SIG-M5 (cell line): ENCODE results near the gene FXYD2.

Experiments
- DNase-seq: peaks from one replicate; lab custom pipeline; 2025; lab: John Stamatoyannopoulos, UW

FXYD2 gene

GRCh38 chr11:117857734-117858414 is 33.3 kb upstream of the FXYD2 start:
- no peak for DNase-seq

DNA sequence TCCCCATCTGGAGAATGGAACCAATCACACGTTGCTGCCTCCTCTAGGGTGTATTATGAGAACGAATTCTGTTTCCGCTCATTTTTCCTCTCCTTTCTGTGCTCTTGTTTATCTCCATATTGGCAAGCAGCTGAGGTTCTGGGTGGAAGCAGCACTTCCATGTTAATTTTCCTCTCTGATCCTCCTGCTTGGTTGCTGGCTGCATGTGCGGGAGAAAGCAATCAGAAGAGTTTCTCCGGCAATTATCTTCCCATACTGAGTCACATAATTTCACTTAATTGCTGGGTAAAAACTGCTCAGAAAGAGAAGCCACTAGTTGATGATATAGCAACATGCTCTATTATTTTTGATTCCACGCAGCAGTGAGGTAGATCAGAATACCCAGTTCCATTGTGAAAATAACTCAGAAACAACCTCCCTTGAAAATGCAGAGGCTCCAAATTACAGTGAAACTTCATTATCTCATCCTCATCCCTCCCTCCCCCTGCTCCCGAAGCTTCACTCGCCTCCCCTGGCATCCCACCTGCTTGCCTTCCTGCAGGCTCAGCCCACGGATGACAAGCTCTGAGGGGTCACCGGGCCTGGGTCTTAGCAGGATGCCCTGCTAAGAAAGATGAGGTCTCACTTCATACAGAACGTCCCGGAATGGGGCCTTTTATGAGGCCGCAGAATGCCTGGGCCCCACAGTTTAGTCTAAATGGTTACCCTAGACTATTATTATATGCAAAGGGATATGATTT is 31.5 kb upstream of the FXYD2 start:
- DNase-seq, result no peak

GRCh38 chr11:117855186-117855845 is 30.8 kb upstream of the FXYD2 start:
- no peak for DNase-seq

DNA sequence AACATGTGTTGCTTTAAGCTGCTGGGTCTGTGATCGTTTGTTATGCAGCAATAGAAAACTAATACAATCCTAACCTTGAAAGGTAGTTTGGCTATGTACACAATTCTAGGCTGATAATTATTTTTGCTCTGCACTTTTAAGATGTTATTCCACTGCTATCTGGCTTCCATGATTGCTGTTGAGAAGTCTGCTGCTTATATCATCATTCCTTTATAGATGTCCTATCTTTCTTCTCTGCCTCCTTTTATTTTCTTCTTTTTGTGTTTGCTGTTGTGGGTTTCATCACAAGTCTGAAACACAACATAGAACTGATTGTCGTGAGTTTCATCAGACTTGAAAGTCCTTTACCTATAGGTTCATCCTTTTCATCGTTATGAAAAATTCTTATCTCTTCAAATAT is 27.8 kb upstream of the FXYD2 start:
- DNase-seq, result no peak

DNA sequence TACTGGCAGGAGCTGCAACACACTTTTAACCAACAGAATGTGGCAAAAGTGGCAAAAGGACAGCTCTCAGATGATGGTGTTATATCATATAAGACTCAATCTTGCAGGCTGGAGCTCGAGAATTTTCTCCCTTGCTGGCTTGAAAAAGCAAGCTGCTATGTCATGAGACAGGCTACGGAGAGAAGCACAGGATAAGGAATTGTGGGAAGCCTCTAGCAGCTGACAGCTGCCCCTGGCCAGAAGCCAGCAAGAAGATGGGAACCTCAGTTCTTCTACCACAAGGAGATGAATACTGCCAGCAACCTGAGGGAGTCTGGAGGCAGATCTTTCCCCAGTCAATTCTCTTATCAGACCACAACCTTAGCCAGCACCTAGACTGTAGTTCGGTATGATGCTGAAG is 27.3 kb upstream of the FXYD2 start:
- no peak for DNase-seq

DNA sequence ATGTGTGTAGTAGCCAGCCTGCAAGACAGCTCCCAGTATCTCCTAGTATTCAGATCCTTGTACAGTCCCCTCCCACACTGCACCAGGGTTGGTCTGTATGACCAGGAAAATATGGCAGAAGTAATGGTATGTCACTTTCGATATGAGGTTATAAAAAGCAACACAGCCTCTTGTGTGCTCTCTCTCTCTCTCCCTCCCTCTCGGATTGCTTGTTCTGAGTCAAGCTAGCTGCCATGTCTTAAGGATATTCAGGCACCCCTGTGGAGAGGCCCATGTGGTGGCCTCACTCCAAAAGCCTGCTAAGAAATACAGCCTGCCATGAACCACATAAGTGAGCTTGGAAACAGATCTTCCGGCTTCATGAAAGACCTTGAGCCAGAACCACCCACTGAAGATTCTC is 26.6 kb upstream of the FXYD2 start:
- DNase-seq, result no peak

DNA sequence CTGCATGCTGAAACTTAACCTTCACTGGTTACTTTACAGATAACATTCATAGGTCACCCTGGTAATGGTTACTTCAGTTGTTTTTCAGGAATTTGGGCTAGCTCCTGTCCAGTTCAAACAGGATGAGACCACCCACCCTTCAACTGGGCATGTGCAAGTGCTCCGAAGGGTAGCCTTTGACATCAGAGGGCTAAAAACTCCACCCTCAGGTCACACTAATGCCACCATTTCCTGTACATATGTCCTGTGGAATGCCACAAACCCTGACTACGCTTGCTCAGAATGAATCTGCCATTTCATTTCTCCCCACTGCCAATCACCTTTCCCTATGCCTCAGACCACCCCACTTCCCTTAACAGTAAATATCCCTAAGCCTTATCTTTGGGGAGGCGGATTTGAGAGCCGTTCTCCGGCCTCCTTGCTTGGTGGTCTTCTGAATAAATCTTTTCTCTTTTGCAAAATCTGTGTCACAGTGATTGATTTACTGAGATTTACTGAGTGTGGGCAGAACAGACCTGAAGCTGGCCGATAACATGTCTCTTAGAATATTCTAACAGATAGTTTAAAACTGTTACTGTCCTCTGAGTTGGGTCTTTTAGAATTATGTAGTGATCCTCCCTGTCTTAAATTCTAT is 25.4 kb upstream of the FXYD2 start:
- no peak for DNase-seq

DNA sequence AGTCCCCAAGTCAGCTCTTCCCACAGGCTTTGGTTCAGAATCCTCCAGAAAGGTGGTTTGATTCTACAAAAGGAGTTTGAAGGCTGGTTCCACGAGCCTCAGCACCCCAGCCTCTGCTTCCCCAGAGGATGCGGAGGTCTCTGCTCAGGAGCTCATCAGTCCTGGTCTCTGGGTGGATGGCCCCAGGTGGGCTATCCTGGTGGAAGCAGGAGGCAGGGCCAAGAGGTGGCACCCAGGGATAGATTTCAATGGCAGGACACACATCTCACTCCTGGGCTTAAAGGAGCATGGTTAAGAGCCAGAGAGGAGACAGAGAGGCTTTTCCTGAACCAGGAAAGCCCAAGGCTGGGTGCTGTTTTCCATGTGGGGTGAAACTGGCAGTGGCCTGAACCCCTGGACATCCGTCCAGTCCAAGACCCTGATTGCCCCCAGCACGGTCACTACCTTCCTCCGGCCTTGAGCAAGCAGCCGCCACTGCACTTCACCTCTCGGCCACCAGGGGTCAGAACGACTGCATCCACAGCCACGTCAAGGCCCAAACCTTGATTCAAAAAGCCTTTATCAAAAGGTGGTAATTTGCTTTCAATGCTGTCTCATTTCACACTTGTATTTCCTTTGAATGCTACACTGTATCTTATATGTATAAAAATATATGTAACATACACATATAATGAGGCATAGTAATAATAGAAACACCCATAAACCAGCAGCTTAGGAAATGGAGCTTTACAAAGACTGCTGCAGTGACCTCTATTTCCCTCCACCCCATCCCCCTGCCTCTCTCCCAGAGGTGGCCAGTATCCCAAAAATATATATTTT is 19.3 kb upstream of the FXYD2 start:
- DNase-seq, result no peak

DNA sequence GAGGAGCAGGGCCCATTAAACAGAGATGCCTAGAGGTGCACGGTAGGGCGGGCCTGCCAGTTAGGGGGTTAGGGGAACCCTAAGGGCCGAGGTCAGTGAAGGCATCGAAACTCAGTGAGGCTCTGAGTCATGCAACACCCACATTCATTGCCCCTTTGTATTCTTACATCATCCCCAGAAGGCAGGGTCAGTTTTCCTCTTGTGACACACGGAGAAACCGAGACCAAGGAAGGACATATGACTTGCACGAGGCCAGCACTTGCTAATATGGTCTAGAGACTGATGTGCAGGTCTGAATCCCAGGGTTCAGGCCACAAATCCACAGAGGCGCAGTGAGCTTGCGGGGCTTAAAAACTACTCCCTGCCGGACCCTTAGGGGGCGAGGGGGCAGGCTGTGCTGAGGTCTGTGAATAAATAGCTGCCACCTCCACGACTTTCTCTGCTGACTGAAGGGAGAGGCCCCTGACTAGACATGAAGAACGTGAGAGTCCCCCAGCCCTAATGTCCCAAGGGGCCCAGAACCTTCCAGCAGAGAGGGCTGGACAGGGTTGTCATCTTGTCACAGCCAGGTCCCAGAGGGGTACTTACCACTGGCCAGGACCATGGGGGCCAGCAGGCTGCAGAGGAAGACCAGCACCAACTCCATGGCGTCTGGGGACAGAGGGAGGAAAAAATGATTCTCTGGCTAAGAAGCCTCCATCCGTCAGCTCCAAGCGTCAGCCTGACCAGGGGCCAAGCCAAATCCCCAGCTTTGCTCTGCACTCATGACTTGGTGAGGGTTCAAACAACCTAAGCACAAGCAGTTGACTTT is 17.8 kb upstream of the FXYD2 start:
- DNase-seq, result no peak

GRCh38 chr11:117841551-117842031 is 17.0 kb upstream of the FXYD2 start:
- no peak for DNase-seq

DNA sequence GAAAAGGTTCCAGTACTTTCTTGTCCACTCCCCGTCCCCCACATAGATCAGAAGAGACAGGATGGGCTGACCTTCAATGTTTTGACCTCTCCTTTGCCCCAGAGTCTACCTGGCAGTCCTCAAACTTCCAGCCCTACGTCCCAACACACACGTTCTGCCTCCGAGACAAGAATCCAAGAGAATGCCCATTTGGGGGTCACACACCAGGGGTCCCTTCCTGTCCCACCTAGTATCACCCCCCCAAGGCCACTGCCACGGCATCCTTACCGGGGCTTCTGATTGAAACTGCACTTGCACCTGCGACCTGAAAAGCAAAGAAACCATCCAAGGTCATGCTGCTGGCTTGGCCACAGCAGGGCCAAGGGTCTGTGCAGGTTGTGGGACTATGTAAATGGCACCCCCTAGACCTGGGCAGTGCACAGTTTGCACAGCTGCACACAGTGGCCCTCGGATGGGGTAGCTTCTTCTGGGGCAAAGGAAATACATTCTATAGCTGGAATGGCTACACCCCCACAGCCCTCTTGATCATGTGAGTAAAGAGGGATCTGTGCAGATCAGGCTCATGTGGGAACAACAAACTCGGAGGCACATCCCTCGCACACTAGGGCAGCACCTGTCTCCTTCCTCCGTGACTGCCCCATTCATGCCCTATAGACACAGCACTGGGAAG is 16.5 kb upstream of the FXYD2 start:
- DNase-seq, result no peak

DNA sequence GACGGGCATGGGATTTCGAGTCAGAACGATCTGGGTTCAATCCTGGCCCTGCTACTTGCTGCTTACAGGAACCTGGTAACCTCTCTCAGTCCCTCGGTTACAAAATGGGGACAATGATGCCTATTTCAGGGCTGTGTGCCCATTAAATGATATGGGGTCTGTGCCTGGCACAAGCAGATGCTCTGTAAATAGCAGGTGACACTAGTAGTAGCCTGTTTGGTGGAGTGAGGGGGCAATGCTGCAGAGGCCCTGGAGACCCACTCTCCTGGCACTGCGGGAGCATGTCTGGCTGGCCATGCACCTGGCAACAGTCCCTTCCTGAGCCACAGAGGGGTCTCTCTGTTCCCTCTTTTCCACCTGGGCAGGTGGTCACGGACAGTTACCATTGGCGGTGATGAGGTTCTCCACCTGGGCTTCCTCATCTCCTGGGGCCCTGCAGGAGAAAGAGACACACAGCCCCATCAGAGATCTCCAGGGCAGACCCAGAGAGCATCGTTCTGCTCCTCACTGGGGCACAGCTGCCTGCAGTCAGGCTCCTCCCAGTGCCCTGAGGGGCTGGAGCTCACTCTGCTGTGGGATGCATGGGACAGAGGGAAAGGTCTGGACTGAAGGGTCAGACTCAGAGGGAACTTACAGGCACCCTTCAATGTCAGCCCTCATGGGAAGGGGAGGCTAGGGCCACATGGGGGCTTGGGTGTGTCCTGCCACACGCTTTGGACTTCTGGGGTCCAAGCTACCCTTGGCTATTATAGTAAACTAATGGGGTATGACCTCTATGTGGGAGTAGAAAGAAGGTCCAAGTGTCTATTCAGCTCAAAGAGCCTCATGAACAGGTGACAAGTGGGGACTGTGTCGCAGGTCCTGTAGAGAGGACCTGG is 15.6 kb upstream of the FXYD2 start:
- DNase-seq, result no peak

- DNase-seq, result no peak
These were observed 14.9 kb upstream of the FXYD2 start for GRCh38 chr11:117839380-117839881.

- DNase-seq, result no peak
These were observed 14.4 kb upstream of the FXYD2 start for GRCh38 chr11:117838901-117839300.

GRCh38 chr11:117837791-117838190 is 13.2 kb upstream of the FXYD2 start:
- DNase-seq, result no peak

- no peak for DNase-seq
These were observed 12.7 kb upstream of the FXYD2 start for GRCh38 chr11:117837070-117837776.

- peak; percentile 47 for DNase-seq
These were observed 11.8 kb upstream of the FXYD2 start for GRCh38 chr11:117836077-117836960.
